ENCODE data around the gene MYRF.

The MYRF gene

GRCh38 chr11:61781585-61781984 is 29.1 kb downstream of the MYRF start:
- TF ChIP-seq TCF12 (IDR thresholded peaks at IDR 0.05; ENCODE audit: low read depth) = no peak
- no peak for TF ChIP-seq TEAD4 (IDR thresholded peaks at IDR 0.05)
- TF ChIP-seq TAF1 (IDR thresholded peaks at IDR 0.05; ENCODE audit: low read depth) = no peak
- no peak for TF ChIP-seq NFIC (IDR thresholded peaks at IDR 0.05)
- no peak for TF ChIP-seq CEBPB (IDR thresholded peaks at IDR 0.05)
- no peak for TF ChIP-seq FOXM1 (IDR thresholded peaks at IDR 0.05; ENCODE audit: borderline replicate concordance, low read depth)
- TF ChIP-seq EP300 (IDR thresholded peaks at IDR 0.05; ENCODE audit: borderline replicate concordance) = no peak
- no peak for TF ChIP-seq USF1 (IDR thresholded peaks at IDR 0.05)
- TF ChIP-seq MAX (IDR thresholded peaks at IDR 0.05) = no peak

- TF ChIP-seq REST (IDR thresholded peaks at IDR 0.05; ENCODE audit: low read depth) (no peak), EP300 (IDR thresholded peaks at IDR 0.05; ENCODE audit: borderline replicate concordance) (no peak), CEBPB (IDR thresholded peaks at IDR 0.05) (no peak), TCF12 (IDR thresholded peaks at IDR 0.05; ENCODE audit: low read depth) (no peak), RAD21 (IDR thresholded peaks at IDR 0.05; ENCODE audit: low read depth) (no peak), TEAD4 (IDR thresholded peaks at IDR 0.05) (no peak), YY1 (IDR thresholded peaks at IDR 0.05; ENCODE audit: low read depth) (no peak), MAX (IDR thresholded peaks at IDR 0.05) (no peak)
Measured at GRCh38 chr11:61782299-61782698, 29.9 kb downstream of the MYRF start.

- TF ChIP-seq REST (IDR thresholded peaks at IDR 0.05; ENCODE audit: low read depth) (no peak), FOXM1 (IDR thresholded peaks at IDR 0.05; ENCODE audit: borderline replicate concordance, low read depth) (no peak), RAD21 (IDR thresholded peaks at IDR 0.05; ENCODE audit: low read depth) (no peak), NFIC (IDR thresholded peaks at IDR 0.05) (no peak), EP300 (IDR thresholded peaks at IDR 0.05; ENCODE audit: borderline replicate concordance) (no peak), YY1 (IDR thresholded peaks at IDR 0.05; ENCODE audit: low read depth) (no peak), USF1 (IDR thresholded peaks at IDR 0.05) (no peak), CREB1 (IDR thresholded peaks at IDR 0.05; ENCODE audit: low read depth) (no peak), TEAD4 (IDR thresholded peaks at IDR 0.05) (no peak), MAX (IDR thresholded peaks at IDR 0.05) (no peak), CEBPB (IDR thresholded peaks at IDR 0.05) (no peak), TCF12 (IDR thresholded peaks at IDR 0.05; ENCODE audit: low read depth) (no peak), ZBTB7A (IDR thresholded peaks at IDR 0.05; ENCODE audit: low read depth) (no peak), TAF1 (IDR thresholded peaks at IDR 0.05; ENCODE audit: low read depth) (no peak), EGR1 (IDR thresholded peaks at IDR 0.05) (no peak)
Measured at GRCh38 chr11:61782841-61783240, 30.4 kb downstream of the MYRF start.

- no peak for TF ChIP-seq EGR1 (IDR thresholded peaks at IDR 0.05)
- no peak for TF ChIP-seq USF1 (IDR thresholded peaks at IDR 0.05)
- no peak for TF ChIP-seq MAX (IDR thresholded peaks at IDR 0.05)
- TF ChIP-seq CEBPB (IDR thresholded peaks at IDR 0.05) = no peak
- no peak for TF ChIP-seq CREB1 (IDR thresholded peaks at IDR 0.05; ENCODE audit: low read depth)
- TF ChIP-seq ZBTB7A (IDR thresholded peaks at IDR 0.05; ENCODE audit: low read depth) = no peak
- no peak for TF ChIP-seq TCF12 (IDR thresholded peaks at IDR 0.05; ENCODE audit: low read depth)
- TF ChIP-seq FOXM1 (IDR thresholded peaks at IDR 0.05; ENCODE audit: borderline replicate concordance, low read depth) = no peak
- TF ChIP-seq TAF1 (IDR thresholded peaks at IDR 0.05; ENCODE audit: low read depth) = no peak
- no peak for TF ChIP-seq TEAD4 (IDR thresholded peaks at IDR 0.05)
- TF ChIP-seq EP300 (IDR thresholded peaks at IDR 0.05; ENCODE audit: borderline replicate concordance) = no peak
- TF ChIP-seq RAD21 (IDR thresholded peaks at IDR 0.05; ENCODE audit: low read depth) = no peak
- no peak for TF ChIP-seq YY1 (IDR thresholded peaks at IDR 0.05; ENCODE audit: low read depth)
Measured at GRCh38 chr11:61783717-61784505, 31.5 kb downstream of the MYRF start.

- TF ChIP-seq NFIC (IDR thresholded peaks at IDR 0.05) (no peak), EP300 (IDR thresholded peaks at IDR 0.05; ENCODE audit: borderline replicate concordance) (no peak), ZBTB7A (IDR thresholded peaks at IDR 0.05; ENCODE audit: low read depth) (no peak), REST (IDR thresholded peaks at IDR 0.05; ENCODE audit: low read depth) (no peak), EGR1 (IDR thresholded peaks at IDR 0.05) (no peak), CEBPB (IDR thresholded peaks at IDR 0.05) (no peak), TAF1 (IDR thresholded peaks at IDR 0.05; ENCODE audit: low read depth) (no peak), RAD21 (IDR thresholded peaks at IDR 0.05; ENCODE audit: low read depth) (no peak), USF1 (IDR thresholded peaks at IDR 0.05) (no peak), FOXM1 (IDR thresholded peaks at IDR 0.05; ENCODE audit: borderline replicate concordance, low read depth) (no peak), MAX (IDR thresholded peaks at IDR 0.05) (no peak), TCF12 (IDR thresholded peaks at IDR 0.05; ENCODE audit: low read depth) (no peak), TEAD4 (IDR thresholded peaks at IDR 0.05) (no peak), CREB1 (IDR thresholded peaks at IDR 0.05; ENCODE audit: low read depth) (no peak), YY1 (IDR thresholded peaks at IDR 0.05; ENCODE audit: low read depth) (no peak)
Measured at GRCh38 chr11:61784506-61784805, 32.0 kb downstream of the MYRF start.
